Tibial nerve (tissue), 4 donors: ENCODE measurements around the gene SST.

Experiments
- CTCF ChIP-seq, 5 experiments: fragments of 200-600 bp in 3 of 5; fragments of 450-650 bp in 2 of 5; sonication (generic) in 3 of 5; IDR thresholded peaks; one replicate each; pipeline ENCODE4 v1.5.1; 2016 to 2019; ENCODE audit warnings: antibody characterized with exemption in 5 of 5, mild to moderate bottlenecking in 3 of 5, moderate library complexity in 2 of 5
- EP300 ChIP-seq, 2 donors: sonication (generic); formaldehyde crosslinking; IDR thresholded peaks; one replicate each; pipeline ENCODE4 v1.6.1; 2017; ENCODE audit warnings: antibody characterized with exemption in 2 of 2, mild to moderate bottlenecking in 1 of 2
- POLR2A ChIP-seq, 2 donors: fragments of 450-650 bp; IDR thresholded peaks; one replicate each; pipeline ENCODE4 v1.6.1; 2017; ENCODE audit warnings: antibody characterized with exemption in 2 of 2, mild to moderate bottlenecking in 2 of 2, moderate library complexity in 2 of 2

DNA sequence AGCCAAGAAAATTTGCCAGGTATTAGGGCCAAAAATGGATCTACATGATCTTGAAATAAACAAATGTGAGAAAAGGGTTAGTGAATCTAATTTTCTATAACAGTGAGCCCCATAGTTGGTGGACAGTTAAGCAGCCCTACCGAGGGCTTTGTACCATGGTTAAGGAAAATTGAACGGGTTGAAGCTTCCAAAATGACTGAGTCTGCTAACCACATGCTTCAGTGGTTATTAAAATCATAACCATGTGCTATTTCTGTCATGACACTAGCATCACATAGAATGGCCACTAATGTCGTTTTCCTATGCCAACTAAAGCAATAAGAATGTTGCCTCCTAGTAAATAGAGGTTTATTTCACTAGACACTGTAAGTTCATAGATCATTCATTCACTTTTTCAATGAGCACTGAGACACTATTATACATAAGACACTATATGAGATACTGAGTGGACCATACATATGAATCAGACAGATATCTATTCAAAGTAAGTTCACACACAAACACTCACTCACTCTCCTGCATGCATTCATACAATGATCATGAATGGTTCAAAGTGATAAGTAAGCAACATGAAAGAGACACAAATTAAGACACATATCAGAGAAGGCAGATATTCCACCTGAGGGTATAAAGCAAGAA, 4.3 kb downstream of the SST start:
- no peak for TF ChIP-seq CTCF (IDR thresholded peaks at IDR 0.05)
- no peak for TF ChIP-seq POLR2A (IDR thresholded peaks at IDR 0.05)
- TF ChIP-seq EP300 (IDR thresholded peaks at IDR 0.05) = no peak
